Liver (tissue), 9 donors: ENCODE data around the gene PDGFC. TPM values are rescaled to one million over a fixed set of nuclear protein-coding genes. Genes with fewer than 3 reads are reported as not detected.

Source experiments
- DNase-seq: peaks from one replicate; pipeline ENCODE4 v3.0.0-alpha.2; 2017; ENCODE audit warnings: low spot score
- H3K27ac ChIP-seq, 2 donors: one replicate each; pipeline ENCODE4 v1.7.0; 2013; ENCODE audit warnings: inconsistent platforms in 2 of 2, low read length in 2 of 2, control low read depth in 1 of 2, low read depth in 1 of 2, mild to moderate bottlenecking in 1 of 2
- H3K27me3 ChIP-seq, 4 donors: one replicate each; pipeline versions ENCODE4 v1.6.1 to v1.7.0; 2013; ENCODE audit warnings: low read length in 3 of 4, inconsistent platforms in 1 of 4, mild to moderate bottlenecking in 1 of 4, moderate library complexity in 1 of 4; ENCODE audit not compliant: control insufficient read depth in 4 of 4, insufficient read depth in 4 of 4
- H3K36me3 ChIP-seq, 4 donors: one replicate each; pipeline versions ENCODE4 v1.6.1 to v1.7.0; 2013; ENCODE audit warnings: low read length in 3 of 4, mild to moderate bottlenecking in 3 of 4, low read depth in 1 of 4, moderate library complexity in 1 of 4; ENCODE audit not compliant: control insufficient read depth in 4 of 4, insufficient read depth in 3 of 4
- H3K4me1 ChIP-seq, 4 donors: one replicate each; pipeline versions ENCODE4 v1.6.1 to v1.7.0; 2013; ENCODE audit warnings: low read length in 3 of 4, mild to moderate bottlenecking in 3 of 4, moderate library complexity in 1 of 4; ENCODE audit not compliant: control insufficient read depth in 4 of 4, insufficient read depth in 4 of 4
- H3K4me3 ChIP-seq, 3 donors: one replicate each; pipeline versions ENCODE4 v1.6.1 to v1.7.0; 2013; ENCODE audit warnings: low read length in 3 of 3, control low read depth in 1 of 3, low read depth in 1 of 3, mild to moderate bottlenecking in 1 of 3
- H3K9ac ChIP-seq, 2 donors: one replicate each; pipeline ENCODE4 v1.7.0; 2013; ENCODE audit warnings: low read length in 2 of 2, mild to moderate bottlenecking in 2 of 2, moderate library complexity in 2 of 2, control low read depth in 1 of 2, low read depth in 1 of 2
- H3K9me3 ChIP-seq, 4 donors: one replicate each; pipeline versions ENCODE4 v1.6.1 to v1.7.0; 2013; ENCODE audit warnings: low read length in 3 of 4; ENCODE audit not compliant: control insufficient read depth in 4 of 4
- EGR1 ChIP-seq, 2 donors: IDR thresholded peaks; 2 replicates each; pipeline ENCODE4 v1.6.1; 2016 to 2018; ENCODE audit warnings: antibody characterized with exemption in 2 of 2, low read depth in 2 of 2
- FOXA1 ChIP-seq: IDR thresholded peaks from 2 replicates; pipeline ENCODE4 v1.6.1; 2016; ENCODE audit warnings: antibody characterized with exemption
- FOXA2 ChIP-seq: IDR thresholded peaks from 2 replicates; pipeline ENCODE4 v1.6.1; 2016; ENCODE audit warnings: antibody characterized with exemption
- GABPA ChIP-seq, 2 donors: IDR thresholded peaks in 1 of 2; conservative IDR thresholded peaks in 1 of 2; 2 replicates each; pipeline ENCODE4 v1.6.1; 2016; ENCODE audit warnings: antibody characterized with exemption in 2 of 2, mild to moderate bottlenecking in 1 of 2, moderate library complexity in 1 of 2
- HNF4A ChIP-seq, 2 donors: conservative IDR thresholded peaks; 2 replicates each; pipeline ENCODE4 v1.6.1; 2016; ENCODE audit warnings: antibody characterized with exemption in 2 of 2, mild to moderate bottlenecking in 2 of 2
- HNF4G ChIP-seq: IDR thresholded peaks from 2 replicates; pipeline ENCODE4 v1.6.1; 2016; ENCODE audit warnings: antibody characterized with exemption
- JUND ChIP-seq, 2 donors: IDR thresholded peaks; 2 replicates each; pipeline ENCODE4 v1.6.1; 2016; ENCODE audit warnings: antibody characterized with exemption in 2 of 2
- MAX ChIP-seq: IDR thresholded peaks from 2 replicates; pipeline ENCODE4 v1.6.1; 2016; ENCODE audit warnings: antibody characterized with exemption
- NR2F2 ChIP-seq: IDR thresholded peaks from 2 replicates; pipeline ENCODE4 v1.6.1; 2016; ENCODE audit warnings: antibody characterized with exemption
- REST ChIP-seq: IDR thresholded peaks from 2 replicates; pipeline ENCODE4 v1.6.1; 2016; ENCODE audit warnings: antibody characterized with exemption, mild to moderate bottlenecking
- SP1 ChIP-seq: IDR thresholded peaks from 2 replicates; pipeline ENCODE4 v1.6.1; 2018; ENCODE audit warnings: antibody characterized with exemption, mild to moderate bottlenecking
- TAF1 ChIP-seq: conservative IDR thresholded peaks from 2 replicates; pipeline ENCODE4 v1.6.1; 2016; ENCODE audit warnings: antibody characterized with exemption, mild to moderate bottlenecking
- YY1 ChIP-seq: IDR thresholded peaks from 2 replicates; pipeline ENCODE4 v1.6.1; 2016; ENCODE audit warnings: antibody characterized with exemption, mild to moderate bottlenecking
- ZBTB33 ChIP-seq: IDR thresholded peaks from 2 replicates; pipeline ENCODE4 v1.6.1; 2016; ENCODE audit warnings: antibody characterized with exemption
- WGBS: extraction: QIAGEN DNeasy Blood & Tissue Kit; methylation state at CpG from one replicate; pipeline ENCODE4 v1.1.7; 2013; 5-methylcytosine and 5-hydroxymethylcytosine counted together
- polyA plus RNA-seq, 2 donors: library from polyadenylated mRNA; stranded (reverse) in 1 of 2; unstranded in 1 of 2; fragments of 200-250 nt in 1 of 2; fragments of >200 nt in 1 of 2; fragmentation: Nextera tagmentation in 1 of 2; extraction: Ambion mirVana in 1 of 2; gene quantifications; one replicate each; pipeline versions ENCODE4 v1.2.1 to v1.2.3, GENCODE V29; 2013 to 2015
- total RNA-seq, 2 donors: library from RNA; depleted of rRNA; stranded (reverse); fragments of >200 nt; gene quantifications; one replicate each; pipeline ENCODE4 v1.2.3, GENCODE V29; 2014
- donor health status: healthy.
- donor health status: healthy.
- donor health status: healthy.
- donor health status: healthy.
- donor health status: healthy.

The PDGFC gene
- total and polyA plus RNA-seq, 4 donors, result 5.8 to 25.7 (median 9.7) TPM

- Histone ChIP-seq H3K9ac (no peak overlapping the region), H3K4me1 (peaks cover 12 to 43% (median 23%) of the 10 kb centered on the region in 4 donors), H3K4me3 (no peak overlapping the region), H3K9me3 (no peaks in the 10 kb centered on the region), H3K27me3 (no peaks in the 10 kb centered on the region), H3K27ac (no peak overlapping the region), H3K36me3 (no peaks in the 10 kb centered on the region)
- TF ChIP-seq HNF4A (conservative IDR thresholded peaks at IDR 0.05), result no peak
- no peak for TF ChIP-seq TAF1
- no peak for TF ChIP-seq GABPA (IDR thresholded peaks at IDR 0.05 in 1 of 2, conservative IDR thresholded peaks at IDR 0.05 in 1 of 2)
- TF ChIP-seq HNF4G, result no peak
- TF ChIP-seq ZBTB33, result no peak
- 85% methylated on average over 6 of the region's 6 CpGs for WGBS
- DNase-seq, result no peak
Measured at GRCh38 chr4:156948133-156948532, 23.5 kb downstream of the PDGFC start.

- Histone ChIP-seq H3K36me3 (no peaks in the 10 kb centered on the region), H3K27ac (no peak overlapping the region), H3K4me1 (peaks cover 12 to 32% (median 19%) of the 10 kb centered on the region in 4 donors), H3K9me3 (no peaks in the 10 kb centered on the region), H3K4me3 (no peak overlapping the region), H3K27me3 (no peaks in the 10 kb centered on the region), H3K9ac (no peak overlapping the region)
- no peak for TF ChIP-seq HNF4G
- TF ChIP-seq HNF4A (conservative IDR thresholded peaks at IDR 0.05), result no peak
- TF ChIP-seq NR2F2, result no peak
- no peak for TF ChIP-seq JUND (IDR thresholded peaks at IDR 0.05)
- no peak for TF ChIP-seq EGR1 (IDR thresholded peaks at IDR 0.05; ENCODE audit: low read depth in 2 of 2)
- no peak for TF ChIP-seq MAX
- no peak for TF ChIP-seq GABPA (IDR thresholded peaks at IDR 0.05 in 1 of 2, conservative IDR thresholded peaks at IDR 0.05 in 1 of 2)
- no peak for TF ChIP-seq FOXA2
- TF ChIP-seq TAF1, result no peak
- no peak for TF ChIP-seq FOXA1
- WGBS, result 68% methylated on average over 5 of the region's 5 CpGs
- no peak for DNase-seq
Measured at GRCh38 chr4:156946516-156947424, 24.8 kb downstream of the PDGFC start.

GRCh38 chr4:156945532-156945931, 26.1 kb downstream of the PDGFC start:
- Histone ChIP-seq H3K27me3 (no peaks in the 10 kb centered on the region), H3K4me3 (no peak overlapping the region), H3K27ac (no peak overlapping the region), H3K9ac (no peak overlapping the region), H3K4me1 (peaks cover 10 to 22% (median 15%) of the 10 kb centered on the region in 4 donors), H3K36me3 (no peaks in the 10 kb centered on the region), H3K9me3 (no peaks in the 10 kb centered on the region)
- WGBS, result 64% methylated on average over 3 of the region's 3 CpGs
- TF ChIP-seq ZBTB33 (no peak), NR2F2 (no peak), JUND (IDR thresholded peaks at IDR 0.05) (no peak), SP1 (no peak), HNF4G (no peak), YY1 (no peak), REST (no peak), FOXA1 (no peak), TAF1 (no peak)
- no peak for DNase-seq
